ENCODE data around the gene EHD1.
"Not testable (repeated sequence)": the region's sequence is repeated elsewhere in the genome, so short reads cannot be mapped to it uniquely, and the experiment has no call there.

The EHD1 gene

DNA sequence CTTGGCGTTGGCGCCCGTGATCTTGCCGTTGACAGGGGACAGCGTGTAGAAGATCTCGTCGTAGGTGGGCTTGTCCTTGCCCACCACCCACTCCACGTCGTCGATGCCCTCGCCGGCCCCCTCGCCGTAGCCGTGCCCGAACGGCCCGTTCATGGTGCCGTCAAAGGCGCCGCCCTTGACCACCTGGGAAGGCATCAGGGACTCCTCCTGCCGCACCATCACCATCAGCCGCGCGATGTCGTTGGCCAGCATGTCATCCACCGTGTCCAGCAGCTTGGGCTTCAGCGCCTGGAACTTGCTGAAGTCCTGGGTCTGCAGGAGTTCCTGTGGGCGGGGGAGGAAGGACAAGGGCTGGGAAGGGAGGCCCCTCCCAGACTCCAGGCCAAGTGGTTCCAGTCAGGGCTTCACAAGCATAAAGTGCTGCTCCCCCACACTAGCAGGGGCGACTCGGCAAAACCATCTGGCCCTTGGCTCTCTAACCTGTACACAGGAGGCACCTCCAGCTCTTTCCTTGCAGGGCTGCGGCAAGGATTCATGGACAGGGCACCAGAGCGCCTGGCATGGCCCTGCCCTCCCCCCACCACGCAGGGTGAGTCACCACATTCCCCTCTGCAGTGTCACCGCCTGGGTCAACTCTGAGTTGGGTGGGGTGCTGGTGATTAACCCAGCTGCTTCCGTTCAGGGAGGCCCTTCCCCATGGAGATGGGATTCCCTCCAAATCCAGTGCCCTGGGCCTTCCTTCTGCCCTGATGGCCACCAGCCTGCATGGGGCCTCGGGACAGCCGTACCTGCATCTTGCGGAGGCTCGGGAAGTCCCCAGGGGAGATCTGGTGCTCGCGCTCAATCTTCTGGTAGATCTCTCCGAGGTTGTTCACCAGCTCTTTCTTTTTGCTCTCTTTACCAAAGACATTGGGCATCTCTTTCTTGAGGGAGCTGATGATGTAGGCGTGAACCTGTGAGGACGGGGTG, 23.6 kb downstream of the EHD1 start:
- in situ Hi-C loops (cut with HindIII; ENCODE audit: low pct_unique_long_range_greater_than_20kb, low sequenced_read_pairs): no loop called here
- no peak; the same call in 1 of the 2 replicates for TF ChIP-seq JUND (IDR thresholded peaks at IDR 0.05; ENCODE audit: low read depth)
- no peak for DNase-seq (ENCODE audit: low read depth in 1 of 2, low spot score in 1 of 2)

DNA sequence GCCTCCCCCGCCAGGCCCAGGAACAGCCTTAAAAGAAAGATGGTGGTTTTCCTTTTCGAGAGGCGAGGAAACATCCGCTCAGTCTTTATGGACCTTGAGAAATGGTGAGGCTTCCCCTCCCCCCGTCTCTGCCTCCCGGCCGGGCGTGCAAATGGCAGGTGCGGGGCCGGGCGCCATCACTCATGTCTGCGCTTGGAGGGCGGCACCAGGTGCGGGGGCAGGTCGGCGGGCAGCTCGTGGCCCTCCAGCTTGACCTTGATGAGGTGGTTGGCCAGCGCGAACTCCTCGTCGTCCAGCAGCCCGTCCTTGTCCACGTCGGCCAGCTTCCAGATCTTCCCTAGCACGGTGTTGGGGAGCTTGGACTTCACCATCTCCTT, 24.3 kb downstream of the EHD1 start:
- DNase-seq (ENCODE audit: low read depth in 1 of 2, low spot score in 1 of 2): no peak
- in situ Hi-C loops (cut with HindIII; ENCODE audit: low pct_unique_long_range_greater_than_20kb, low sequenced_read_pairs): no loop called here
- no peak for TF ChIP-seq JUND (IDR thresholded peaks at IDR 0.05; ENCODE audit: low read depth)

DNA sequence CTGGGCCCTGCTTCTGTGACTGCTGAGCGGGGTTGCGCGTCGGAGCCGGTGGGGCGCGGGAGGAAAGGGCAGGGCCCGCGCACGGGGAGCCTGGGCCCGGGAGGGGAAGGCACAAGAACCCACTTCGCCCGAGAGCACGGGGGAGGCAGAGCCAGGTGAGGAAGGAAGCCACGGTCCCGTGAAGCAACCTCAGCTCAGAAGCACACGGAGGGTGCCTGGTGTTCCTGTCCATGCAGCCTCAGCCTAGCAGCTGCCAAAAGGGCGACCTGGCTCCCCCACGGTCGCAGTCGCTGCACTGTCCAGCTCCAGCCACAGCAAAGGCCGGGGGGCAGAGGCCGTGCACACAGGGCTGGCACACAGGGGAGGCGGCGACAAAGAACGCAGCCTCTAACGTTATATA, 24.7 kb downstream of the EHD1 start:
- TF ChIP-seq JUND (IDR thresholded peaks at IDR 0.05; ENCODE audit: low read depth): no peak
- DNase-seq (ENCODE audit: low read depth in 1 of 2, low spot score in 1 of 2): no peak
- in situ Hi-C loops (cut with HindIII; ENCODE audit: low pct_unique_long_range_greater_than_20kb, low sequenced_read_pairs): no loop called here

DNA sequence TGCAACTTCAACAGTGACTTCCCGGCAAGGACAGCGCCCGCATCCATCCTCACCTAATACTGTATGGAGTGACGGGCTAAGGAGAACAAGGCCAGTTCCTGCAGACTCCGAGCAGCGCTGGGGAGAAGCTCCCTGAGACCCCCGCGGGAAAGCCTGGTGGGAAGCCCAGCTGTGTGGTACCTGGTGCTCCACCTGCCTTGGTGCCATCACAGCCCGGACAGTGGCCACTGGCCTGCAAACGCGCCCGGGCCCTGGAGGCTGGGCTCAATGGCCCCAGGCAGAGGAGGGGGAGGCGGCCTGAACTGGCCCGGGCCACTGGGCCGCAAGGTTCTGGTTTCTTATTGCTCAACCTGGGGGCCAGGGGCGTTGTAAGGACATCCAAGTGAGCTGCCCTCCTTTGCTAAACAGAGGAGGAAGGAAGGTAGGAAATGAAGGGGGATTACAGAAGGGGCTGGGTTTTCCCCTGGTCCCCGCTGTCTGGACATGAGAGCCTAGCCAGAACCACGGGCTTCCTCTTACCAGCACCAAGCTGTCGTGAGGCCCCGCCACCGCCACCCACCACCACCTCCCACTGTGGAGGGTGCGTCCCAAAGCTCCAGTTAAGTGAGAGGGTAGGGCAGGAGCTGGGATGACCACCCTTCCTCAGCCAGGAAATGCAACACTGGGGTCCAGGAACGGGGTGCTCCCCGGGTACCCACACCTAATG, 25.5 kb downstream of the EHD1 start:
- TF ChIP-seq JUND (IDR thresholded peaks at IDR 0.05; ENCODE audit: low read depth): no peak
- in situ Hi-C loops (cut with HindIII; ENCODE audit: low pct_unique_long_range_greater_than_20kb, low sequenced_read_pairs): no loop called here

DNA sequence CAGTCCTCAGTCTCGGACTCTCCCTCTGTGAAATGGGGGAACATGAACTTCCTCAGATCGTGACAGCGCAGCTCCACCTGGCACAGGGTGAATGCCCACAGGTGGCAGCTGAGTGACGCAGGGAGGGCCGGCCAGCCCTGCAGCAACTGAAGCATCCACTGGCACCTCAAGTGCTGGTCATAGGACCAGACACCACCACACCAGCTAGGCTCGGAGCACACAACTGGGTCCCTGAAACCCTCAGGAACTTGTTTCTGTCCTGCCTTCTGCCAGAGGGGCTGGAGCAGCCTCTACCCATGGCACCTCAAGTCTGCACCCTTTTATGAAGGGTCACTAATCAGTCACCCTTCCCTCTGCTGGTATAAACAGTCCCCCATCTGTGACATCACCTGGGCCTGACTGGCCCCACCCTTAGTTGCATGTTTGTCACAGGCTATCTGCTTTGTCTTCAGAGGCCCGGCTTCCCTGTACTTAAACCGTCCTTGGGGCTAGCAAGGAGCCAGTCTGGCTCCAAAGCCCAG, 26.5 kb downstream of the EHD1 start:
- TF ChIP-seq JUND (IDR thresholded peaks at IDR 0.05; ENCODE audit: low read depth): no peak
- no peak for DNase-seq (ENCODE audit: low read depth in 1 of 2, low spot score in 1 of 2)
- in situ Hi-C loops (cut with HindIII; ENCODE audit: low pct_unique_long_range_greater_than_20kb, low sequenced_read_pairs): no loop called here

More for the DNA sequence above, 25.5 kb downstream of the EHD1 start:
- no peak for DNase-seq (ENCODE audit: low read depth in 1 of 2, low spot score in 1 of 2)

DNA sequence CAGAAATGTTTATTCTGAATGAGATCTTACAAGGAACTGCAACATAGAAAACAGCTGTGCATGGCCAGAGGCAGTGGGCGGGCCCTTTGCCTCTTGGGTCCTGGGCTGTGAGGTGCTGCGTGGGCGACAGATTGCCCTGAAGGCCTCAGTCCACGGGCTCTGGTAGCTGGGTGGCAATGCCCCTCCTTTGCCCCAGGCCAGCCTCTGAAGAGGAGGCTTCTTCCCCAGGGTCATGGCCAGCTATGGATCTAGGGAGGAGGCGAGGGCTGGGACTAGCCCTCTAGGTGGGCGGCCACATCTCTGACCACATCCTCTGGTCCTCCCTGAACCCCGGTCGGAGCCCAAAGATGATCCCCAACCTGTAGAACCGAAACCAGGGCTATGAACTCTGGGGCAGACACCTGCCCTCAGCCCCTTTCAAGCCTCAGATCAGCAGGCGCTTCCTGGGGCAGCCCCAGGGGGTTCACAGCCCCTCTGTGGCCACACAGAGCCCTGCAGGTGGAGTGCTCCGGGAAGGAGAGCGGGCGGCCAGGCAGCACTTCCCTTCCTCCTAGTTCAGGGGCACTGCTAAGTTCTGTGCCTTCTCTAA, 27.3 kb downstream of the EHD1 start:
- no peak for DNase-seq (ENCODE audit: low read depth in 1 of 2, low spot score in 1 of 2)
- no peak for TF ChIP-seq JUND (IDR thresholded peaks at IDR 0.05; ENCODE audit: low read depth)
- in situ Hi-C loops (cut with HindIII; ENCODE audit: low pct_unique_long_range_greater_than_20kb, low sequenced_read_pairs): no loop called here

DNA sequence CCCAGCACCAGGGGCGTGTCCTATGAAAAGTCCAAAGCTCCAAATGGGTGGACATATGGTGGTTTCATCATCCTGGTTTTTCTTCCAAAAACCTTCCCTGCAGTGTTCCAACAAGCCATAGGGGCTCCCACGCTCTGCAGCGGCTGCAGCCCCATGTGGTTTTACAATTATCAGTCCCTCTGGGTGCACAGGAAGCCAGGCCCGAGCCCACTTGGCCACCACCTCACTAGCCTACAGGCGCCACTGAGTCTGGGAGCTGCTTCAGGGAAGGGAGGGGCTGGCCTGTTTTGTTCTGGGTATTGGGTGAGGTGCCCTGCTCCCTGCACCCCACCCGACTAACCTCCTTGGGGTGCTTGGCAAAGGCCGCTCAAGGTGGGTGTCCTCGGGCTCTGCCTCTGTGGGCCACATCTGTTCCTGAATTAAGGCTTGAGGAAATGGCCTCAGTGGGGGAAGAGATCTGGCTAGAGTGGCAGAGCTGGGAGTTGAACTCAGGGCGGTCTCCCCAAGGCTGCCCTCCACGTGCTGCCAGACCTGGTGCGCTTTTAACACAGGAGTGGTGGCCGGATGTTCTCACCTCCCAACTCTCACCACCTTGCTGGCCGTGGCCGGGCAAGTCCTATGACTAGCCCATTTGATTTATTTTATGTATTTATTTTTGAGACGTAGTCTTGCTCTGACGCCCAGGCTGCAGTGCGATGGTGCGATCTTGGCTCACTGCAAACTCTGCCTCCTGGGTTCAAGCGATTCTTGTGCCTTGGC, 28.6 kb downstream of the EHD1 start:
- TF ChIP-seq JUND (IDR thresholded peaks at IDR 0.05; ENCODE audit: low read depth): no peak
- DNase-seq (ENCODE audit: low read depth in 1 of 2, low spot score in 1 of 2): no peak
- in situ Hi-C loops (cut with HindIII; ENCODE audit: low pct_unique_long_range_greater_than_20kb, low sequenced_read_pairs): no loop called here

DNA sequence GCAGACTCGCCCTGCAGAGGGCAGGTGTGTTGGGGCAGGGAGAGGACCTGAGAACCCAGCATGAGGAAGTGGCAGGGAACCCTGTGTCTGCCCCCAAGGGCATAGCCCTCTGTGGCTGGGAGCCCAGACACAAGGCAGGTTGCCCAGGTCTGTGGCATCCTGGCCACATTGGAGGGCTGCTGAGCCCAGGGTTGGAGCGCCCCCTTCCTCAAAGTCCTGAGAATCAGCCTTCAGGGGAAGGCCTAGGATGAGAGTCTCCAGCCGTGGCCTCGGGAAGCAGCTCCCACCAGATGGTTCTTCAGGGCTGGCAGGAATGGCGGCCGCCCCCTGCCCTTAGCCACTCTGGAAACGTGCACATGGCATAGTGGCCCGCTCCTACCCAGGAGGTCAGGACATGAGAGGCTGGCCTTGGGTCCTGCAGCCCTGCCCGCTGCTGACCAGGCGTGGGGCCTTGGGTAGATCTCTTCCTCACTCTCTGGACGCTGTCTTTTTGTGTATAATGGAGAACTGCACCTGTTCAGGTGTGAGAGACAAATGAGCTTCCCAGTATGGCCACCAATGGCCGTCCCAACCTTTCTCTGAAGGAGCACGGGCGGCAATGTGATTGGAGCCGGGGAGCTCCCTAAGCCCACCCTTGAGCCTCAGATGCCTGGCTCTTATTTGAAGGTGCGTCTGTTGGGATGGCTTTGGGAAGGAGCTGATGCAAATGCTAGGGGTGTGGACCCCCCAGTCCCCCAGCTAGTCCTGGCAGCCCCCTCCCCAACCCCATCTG, 29.4 kb downstream of the EHD1 start:
- no peak for TF ChIP-seq JUND (IDR thresholded peaks at IDR 0.05; ENCODE audit: low read depth)
- peak; percentile 79 to 86 for DNase-seq (ENCODE audit: low read depth in 1 of 2, low spot score in 1 of 2)
- in situ Hi-C loops (cut with HindIII; ENCODE audit: low pct_unique_long_range_greater_than_20kb, low sequenced_read_pairs): no loop called here

DNA sequence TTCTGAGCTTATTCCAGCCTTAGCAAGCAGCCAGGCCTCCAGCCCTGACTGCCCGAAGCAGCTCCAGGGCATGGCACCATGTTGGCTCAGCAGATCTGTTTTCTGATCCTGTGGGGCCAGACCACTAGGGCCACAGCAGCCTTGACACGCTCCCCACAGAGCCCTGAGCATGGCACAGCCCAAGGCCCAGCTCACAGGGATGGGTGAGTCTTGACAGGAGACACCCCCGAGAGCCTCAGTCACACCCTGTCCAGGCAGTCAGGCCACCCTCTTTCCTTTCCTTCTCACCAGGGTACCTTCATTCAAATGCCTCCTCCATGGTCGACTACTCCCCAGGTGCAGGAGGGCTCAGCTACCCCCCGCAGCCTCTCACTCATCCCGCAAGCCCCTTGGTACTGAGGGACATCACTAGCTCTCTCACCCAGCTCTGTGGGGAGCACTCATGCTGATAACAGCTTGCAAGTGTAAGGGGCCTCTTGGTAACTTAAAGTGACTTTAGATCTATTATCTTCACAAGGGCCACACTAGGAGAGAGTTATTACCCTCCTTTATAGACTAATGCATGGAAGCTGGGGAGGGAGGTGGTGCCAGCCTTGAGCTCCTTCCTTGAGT, 30.1 kb downstream of the EHD1 start:
- in situ Hi-C loops (cut with HindIII; ENCODE audit: low pct_unique_long_range_greater_than_20kb, low sequenced_read_pairs): no loop called here
- DNase-seq (ENCODE audit: low read depth in 1 of 2, low spot score in 1 of 2): no peak
- TF ChIP-seq JUND (IDR thresholded peaks at IDR 0.05; ENCODE audit: low read depth): no peak

DNA sequence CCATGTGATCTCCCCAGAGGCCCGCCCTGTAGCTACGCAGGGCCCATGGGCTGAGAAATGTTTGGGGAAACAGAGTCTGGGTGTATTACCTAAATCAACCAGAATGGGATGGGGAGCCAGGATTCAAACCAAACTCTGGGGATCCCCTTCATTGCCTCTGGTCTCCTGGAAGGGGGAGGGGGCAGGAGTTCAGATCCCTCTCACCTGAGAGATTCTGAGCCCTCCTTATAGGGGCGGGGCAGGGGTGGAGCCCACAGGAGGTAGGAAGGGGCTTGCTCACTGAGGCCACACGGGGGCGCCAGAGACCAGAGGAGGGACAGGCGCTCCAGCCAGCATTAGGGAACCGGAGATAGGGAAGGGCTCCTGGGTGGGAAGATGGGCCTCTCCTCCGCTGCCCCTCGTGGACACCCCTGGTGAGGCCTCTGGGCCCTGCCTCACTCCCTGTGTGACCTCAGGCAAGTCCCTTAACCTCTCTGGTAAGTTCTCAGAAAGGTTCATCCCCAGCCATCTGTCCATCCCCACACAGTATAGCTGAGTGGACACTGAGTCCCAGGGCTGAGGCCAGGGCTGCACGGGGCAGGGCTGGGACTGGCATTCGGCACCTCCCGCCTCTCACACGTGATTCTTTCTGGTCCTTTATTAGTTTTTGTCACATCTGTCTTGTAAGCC, 31.3 kb downstream of the EHD1 start:
- in situ Hi-C loops (cut with HindIII; ENCODE audit: low pct_unique_long_range_greater_than_20kb, low sequenced_read_pairs): no loop called here
- peak; percentile 94 to 96 for DNase-seq (ENCODE audit: low read depth in 1 of 2, low spot score in 1 of 2)
- TF ChIP-seq JUND (IDR thresholded peaks at IDR 0.05; ENCODE audit: low read depth): no peak

DNA sequence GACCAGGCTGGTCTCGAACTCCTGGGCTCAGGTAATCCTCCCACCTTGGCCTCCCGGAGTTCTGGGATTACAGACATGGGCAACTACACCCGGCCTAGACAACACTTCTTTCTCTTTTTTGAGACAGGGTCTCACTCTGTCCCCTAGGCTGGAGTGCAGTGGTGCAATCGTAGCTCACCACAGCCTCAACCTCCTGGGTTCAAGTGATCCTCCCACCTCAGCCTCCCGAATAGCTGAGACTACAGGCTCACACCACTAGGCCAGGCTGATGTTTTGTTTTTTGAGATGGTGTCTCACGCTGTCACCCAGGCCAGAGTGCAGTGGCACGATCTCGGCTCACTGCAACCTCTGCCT, 32.7 kb downstream of the EHD1 start:
- DNase-seq (ENCODE audit: low read depth in 1 of 2, low spot score in 1 of 2); in situ Hi-C loops (cut with HindIII; ENCODE audit: low pct_unique_long_range_greater_than_20kb, low sequenced_read_pairs): not testable (repeated sequence)
